Activated T-helper 1 cell treated with anti-CD3 and anti-CD28 coated beads, Interleukin-12 subunit alpha, Interleukin-12 subunit beta, Interleukin-2, Interleukin-4 antibody, amounts not matched to agents 30 ng/mL and 10 ng/mL and 1 ng/mL, durations not matched to agents 14 hours and 24 hours and 36 hours (primary cell): ENCODE results near the gene GRM5. TPM values are rescaled to one million over a fixed set of nuclear protein-coding genes. Genes with fewer than 3 reads are reported as not detected.

Experiments
- DNase-seq: peaks from one replicate; pipeline ENCODE4 v3.0.0; 2021; ENCODE audit warnings: low spot score
- H3K27ac Mint-ChIP-seq: one replicate; pipeline ENCODE4 v1.8.0; 2021; ENCODE audit warnings: mild to moderate bottlenecking, mixed read lengths
- H3K27me3 Mint-ChIP-seq: one replicate; pipeline ENCODE4 v1.8.0; 2022; ENCODE audit warnings: mild to moderate bottlenecking, moderate library complexity, mixed read lengths; ENCODE audit not compliant: insufficient read depth
- H3K36me3 Mint-ChIP-seq: one replicate; pipeline ENCODE4 v1.8.0; 2021; ENCODE audit warnings: low read depth, mixed read lengths
- H3K4me1 Mint-ChIP-seq: one replicate; pipeline ENCODE4 v1.8.0; 2021; ENCODE audit warnings: low read depth, mixed read lengths
- H3K4me3 Mint-ChIP-seq: one replicate; pipeline ENCODE4 v1.8.0; 2021; ENCODE audit warnings: mild to moderate bottlenecking, moderate library complexity, mixed read lengths
- H3K9me3 Mint-ChIP-seq: one replicate; pipeline ENCODE4 v1.8.0; 2021; ENCODE audit warnings: mixed read lengths
- intact Hi-C: fragments of 100-400 bp; cut with micrococcal nuclease; formaldehyde crosslinking; loops from one replicate; pipeline ENCODE4 v1.15.1; 2024
- total RNA-seq: library from RNA; stranded (reverse); gene quantifications from 2 replicates; pipeline ENCODE4 v1.2.3, GENCODE V29; 2022

GRM5 gene
- total RNA-seq, 1 donor from 2014 or later, result not detected

DNA sequence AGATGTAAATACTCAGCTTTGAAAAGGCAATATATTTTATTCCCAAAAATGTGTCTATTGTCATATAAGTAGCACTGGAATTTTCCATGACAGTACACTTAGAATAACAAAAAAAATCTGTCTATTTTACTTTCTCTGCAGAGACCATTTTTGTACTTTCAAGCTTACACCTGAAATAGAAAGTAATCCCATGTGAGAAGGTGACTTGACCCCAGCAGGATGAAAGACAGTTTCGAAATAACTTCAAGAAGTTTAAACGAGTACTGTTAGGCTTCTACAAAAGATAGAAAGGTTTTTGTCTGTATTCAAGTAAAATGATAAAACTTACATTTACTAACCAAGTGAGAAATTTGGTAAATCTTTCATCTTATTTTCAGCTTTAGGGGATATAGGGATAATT lies 468.4 kb downstream of the GRM5 start:
- no peak for DNase-seq
- no peaks in the 10 kb centered on the region for H3K36me3 Mint-ChIP-seq
- no peak overlapping the region for H3K27ac Mint-ChIP-seq
- intact Hi-C loops, result no loop called here
- no peaks in the 10 kb centered on the region for H3K27me3 Mint-ChIP-seq
- H3K4me1 Mint-ChIP-seq, result no peaks in the 10 kb centered on the region
- H3K4me3 Mint-ChIP-seq, result no peak overlapping the region
- no peaks in the 10 kb centered on the region for H3K9me3 Mint-ChIP-seq

DNA sequence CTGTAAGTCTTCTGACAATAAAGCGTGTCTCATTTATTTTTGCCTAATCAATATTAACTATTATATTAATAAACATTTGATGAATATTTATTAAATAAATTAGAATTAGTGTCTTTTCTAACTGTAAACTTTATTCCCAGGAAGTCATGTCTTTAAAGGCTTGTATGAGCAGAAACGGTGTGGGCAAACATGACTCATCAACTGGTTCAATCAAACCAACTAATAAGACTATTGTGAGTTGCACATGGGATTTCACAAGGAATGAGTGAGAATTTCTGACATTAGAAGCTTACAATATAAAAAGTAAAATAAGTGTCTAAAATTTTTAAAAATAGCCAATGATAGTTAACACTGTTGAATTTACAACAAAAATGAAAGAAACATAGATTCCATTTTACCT lies 469.0 kb downstream of the GRM5 start:
- H3K36me3 Mint-ChIP-seq, result no peaks in the 10 kb centered on the region
- H3K4me3 Mint-ChIP-seq, result no peak overlapping the region
- intact Hi-C loops, result no loop called here
- H3K27ac Mint-ChIP-seq, result no peak overlapping the region
- H3K9me3 Mint-ChIP-seq, result no peaks in the 10 kb centered on the region
- no peaks in the 10 kb centered on the region for H3K4me1 Mint-ChIP-seq
- DNase-seq, result no peak
- H3K27me3 Mint-ChIP-seq, result no peaks in the 10 kb centered on the region

DNA sequence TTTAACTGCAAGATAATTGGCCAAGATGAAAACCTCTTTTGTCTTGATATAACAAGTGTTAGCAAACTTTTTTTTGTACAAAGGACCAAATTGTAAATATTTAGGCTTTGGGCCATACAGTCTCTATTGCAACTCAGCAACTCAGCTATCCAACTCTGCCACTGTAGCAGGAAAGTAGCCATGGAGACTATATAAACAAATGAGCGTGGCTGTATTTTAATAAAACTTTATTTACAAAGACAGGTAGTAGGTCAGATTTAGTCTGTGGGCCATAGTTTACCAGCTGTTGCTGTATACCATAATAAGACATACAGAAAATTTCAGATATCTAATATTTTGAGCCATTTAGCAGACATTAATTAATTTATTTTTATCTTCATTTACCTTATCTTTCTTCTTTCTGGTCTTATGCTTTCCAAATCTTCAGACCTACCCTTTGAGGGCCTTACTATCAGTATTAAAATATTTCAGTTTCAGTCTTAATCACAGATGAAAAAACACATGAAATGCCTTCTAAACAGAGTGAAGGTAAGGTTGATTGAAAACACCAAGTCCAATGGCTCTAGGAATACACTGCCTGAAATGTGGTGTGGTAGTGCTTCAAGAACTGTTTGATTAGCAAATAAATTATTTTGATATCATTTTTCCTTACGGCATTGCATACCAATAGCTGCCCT lies 471.4 kb downstream of the GRM5 start:
- Mint-ChIP-seq H3K36me3 (no peaks in the 10 kb centered on the region), H3K9me3 (no peaks in the 10 kb centered on the region), H3K4me3 (no peak overlapping the region), H3K4me1 (no peaks in the 10 kb centered on the region), H3K27me3 (no peaks in the 10 kb centered on the region), H3K27ac (no peak overlapping the region)
- intact Hi-C loops, result no loop called here
- DNase-seq, result no peak

DNA sequence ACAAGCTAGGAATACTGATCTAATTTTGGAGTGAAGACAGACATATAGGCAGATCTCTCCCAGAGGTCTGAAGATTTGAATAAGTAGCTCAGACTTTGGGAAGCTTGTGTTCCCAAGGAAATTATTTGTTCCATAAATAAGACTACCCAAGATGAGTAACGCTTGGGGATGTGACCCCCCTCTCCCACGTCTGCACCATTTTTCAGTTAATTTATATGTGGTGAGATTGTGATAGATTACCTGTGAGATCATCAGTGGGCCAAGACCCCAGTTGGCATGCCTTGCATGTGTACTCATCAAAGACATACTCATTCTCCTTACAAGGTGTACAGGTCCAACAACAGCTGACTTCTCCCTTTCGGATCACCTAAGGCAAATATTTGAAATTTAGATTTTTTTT lies 475.4 kb downstream of the GRM5 start:
- no peak for DNase-seq
- H3K9me3 Mint-ChIP-seq, result no peaks in the 10 kb centered on the region
- H3K27me3 Mint-ChIP-seq, result no peaks in the 10 kb centered on the region
- intact Hi-C loops, result no loop called here
- H3K4me3 Mint-ChIP-seq, result no peak overlapping the region
- H3K27ac Mint-ChIP-seq, result no peak overlapping the region
- H3K4me1 Mint-ChIP-seq, result no peaks in the 10 kb centered on the region
- H3K36me3 Mint-ChIP-seq, result no peaks in the 10 kb centered on the region

DNA sequence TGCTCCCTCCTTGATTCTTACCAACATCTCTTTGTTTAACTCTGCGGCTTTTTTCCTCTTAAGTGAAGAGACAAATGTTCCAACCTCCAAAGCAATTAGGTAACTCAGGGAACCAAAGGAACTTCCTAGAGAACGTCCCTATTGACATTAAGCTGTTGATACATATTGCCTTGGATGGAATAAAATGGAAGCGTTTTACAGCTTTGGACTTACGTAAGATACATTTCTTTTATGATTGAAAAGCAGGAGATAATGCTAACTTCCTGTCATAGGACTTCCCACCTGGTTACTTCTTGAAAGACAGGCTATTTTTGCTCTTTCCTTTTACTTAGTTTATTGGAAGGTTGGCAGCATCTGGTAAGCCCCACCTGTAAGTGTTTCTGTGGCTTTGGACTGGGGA lies 482.5 kb downstream of the GRM5 start:
- Mint-ChIP-seq H3K36me3 (no peaks in the 10 kb centered on the region), H3K4me1 (no peaks in the 10 kb centered on the region), H3K27ac (no peak overlapping the region), H3K27me3 (peaks cover 3% of the 10 kb centered on the region), H3K4me3 (no peak overlapping the region), H3K9me3 (no peaks in the 10 kb centered on the region)
- intact Hi-C loops, result no loop called here
- DNase-seq, result no peak

DNA sequence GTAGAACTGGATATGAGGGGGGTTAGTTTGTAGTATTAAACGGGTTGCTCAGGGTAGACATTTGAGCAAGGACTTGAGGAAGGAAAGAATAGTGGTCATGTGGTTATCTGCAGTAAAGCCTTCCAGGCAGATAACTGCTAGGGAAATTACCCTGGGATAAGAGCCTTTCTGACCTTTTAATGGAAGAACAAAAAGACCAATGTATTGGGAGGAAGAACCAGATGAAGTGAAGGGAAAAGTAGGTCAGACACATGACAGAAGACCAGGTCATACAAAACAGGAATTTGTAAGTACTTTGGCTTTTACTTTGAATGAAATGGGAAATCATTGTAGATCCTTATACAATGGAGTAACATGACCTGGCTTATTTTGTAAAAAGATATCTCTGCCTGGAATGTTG lies 486.3 kb downstream of the GRM5 start:
- no peaks in the 10 kb centered on the region for H3K4me1 Mint-ChIP-seq
- H3K4me3 Mint-ChIP-seq, result no peak overlapping the region
- peaks cover 2% of the 10 kb centered on the region for H3K27me3 Mint-ChIP-seq
- H3K36me3 Mint-ChIP-seq, result no peaks in the 10 kb centered on the region
- intact Hi-C loops, result no loop called here
- DNase-seq, result no peak
- no peaks in the 10 kb centered on the region for H3K9me3 Mint-ChIP-seq
- no peak overlapping the region for H3K27ac Mint-ChIP-seq

DNA sequence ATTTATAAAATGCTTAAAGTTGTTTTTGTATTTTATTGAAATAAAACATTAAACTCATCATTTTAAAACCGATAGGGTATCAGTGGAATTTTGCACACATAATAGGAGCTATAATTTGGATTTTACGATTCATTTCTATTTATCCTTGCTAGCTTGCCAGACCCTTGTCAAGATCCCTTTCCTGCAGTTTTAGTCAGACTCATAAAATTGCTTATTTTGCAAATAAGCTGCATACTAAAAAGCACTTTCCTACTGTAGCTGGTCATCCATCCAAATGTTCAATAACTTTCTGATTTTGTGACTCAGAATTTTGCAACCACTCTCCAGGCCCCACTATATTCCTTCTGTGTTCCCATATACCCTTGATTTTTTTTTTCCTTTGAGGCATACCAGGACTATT lies 489.0 kb downstream of the GRM5 start:
- no peak overlapping the region for H3K27ac Mint-ChIP-seq
- no peaks in the 10 kb centered on the region for H3K36me3 Mint-ChIP-seq
- no peaks in the 10 kb centered on the region for H3K27me3 Mint-ChIP-seq
- no peak overlapping the region for H3K4me3 Mint-ChIP-seq
- DNase-seq, result no peak
- no peaks in the 10 kb centered on the region for H3K9me3 Mint-ChIP-seq
- intact Hi-C loops, result no loop called here
- no peaks in the 10 kb centered on the region for H3K4me1 Mint-ChIP-seq

DNA sequence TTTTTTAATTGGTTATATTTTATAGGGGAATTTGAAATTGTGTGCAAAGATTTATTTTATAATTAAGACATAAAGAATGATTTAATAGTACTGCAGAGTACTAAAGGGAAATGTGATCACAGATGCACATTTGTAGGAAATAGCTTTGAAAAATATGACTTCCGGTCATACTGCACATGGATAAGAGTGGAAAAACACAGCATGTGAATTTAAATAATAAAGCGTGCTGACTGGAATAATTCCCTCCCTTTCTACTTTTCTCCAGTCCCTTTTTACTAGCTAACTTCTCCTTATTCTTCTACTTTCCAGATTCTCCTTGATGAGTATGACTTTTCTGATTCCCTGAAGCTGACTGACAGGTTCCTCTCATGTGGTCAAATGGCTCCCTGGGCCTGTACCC lies 489.9 kb downstream of the GRM5 start:
- intact Hi-C loops, result no loop called here
- Mint-ChIP-seq H3K27ac (no peak overlapping the region), H3K36me3 (no peaks in the 10 kb centered on the region), H3K4me3 (no peak overlapping the region), H3K27me3 (no peaks in the 10 kb centered on the region), H3K4me1 (no peaks in the 10 kb centered on the region), H3K9me3 (no peaks in the 10 kb centered on the region)
- no peak for DNase-seq

DNA sequence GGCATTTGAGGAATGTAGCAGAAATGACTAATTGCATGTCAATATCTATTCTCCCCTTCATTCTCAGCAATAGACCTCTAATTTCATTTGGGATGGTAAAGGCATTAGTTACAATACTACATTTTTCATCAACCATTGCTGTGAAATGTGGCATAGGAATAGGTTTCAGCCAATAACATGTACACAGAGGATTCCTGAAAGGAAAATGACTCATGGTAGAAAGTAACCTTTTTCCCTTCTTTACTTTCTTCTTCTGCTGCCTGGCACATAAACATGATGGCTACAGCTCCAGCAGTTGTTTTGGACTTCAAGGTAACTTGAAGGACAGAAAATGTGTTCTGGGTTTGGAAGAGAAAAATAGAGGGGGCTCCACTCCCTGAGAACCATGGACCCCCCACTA lies 496.4 kb downstream of the GRM5 start:
- Mint-ChIP-seq H3K4me3 (no peak overlapping the region), H3K4me1 (no peaks in the 10 kb centered on the region), H3K9me3 (no peaks in the 10 kb centered on the region), H3K36me3 (no peaks in the 10 kb centered on the region), H3K27ac (no peak overlapping the region), H3K27me3 (peaks cover 2% of the 10 kb centered on the region)
- DNase-seq, result no peak
- intact Hi-C loops, result no loop called here

DNA sequence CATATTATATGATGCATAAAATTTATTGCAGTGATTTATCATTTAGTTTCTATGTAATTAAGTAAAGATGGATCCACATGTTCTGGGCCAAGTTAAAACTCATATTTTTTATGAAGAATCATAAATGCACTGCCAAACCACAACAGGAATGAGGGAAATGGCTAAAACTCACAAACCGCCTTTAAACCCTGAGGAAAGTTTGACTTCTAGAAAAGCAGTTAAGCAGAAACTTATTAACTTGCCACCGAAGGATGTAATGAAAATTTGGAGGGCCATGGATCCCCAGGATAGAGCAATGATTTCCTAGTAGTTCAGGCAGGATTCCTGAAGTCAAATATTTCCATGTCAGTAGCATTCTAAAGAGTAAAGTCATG lies 510.0 kb downstream of the GRM5 start:
- no peak overlapping the region for H3K4me3 Mint-ChIP-seq
- H3K27ac Mint-ChIP-seq, result no peak overlapping the region
- H3K27me3 Mint-ChIP-seq, result peaks cover 3% of the 10 kb centered on the region

DNA sequence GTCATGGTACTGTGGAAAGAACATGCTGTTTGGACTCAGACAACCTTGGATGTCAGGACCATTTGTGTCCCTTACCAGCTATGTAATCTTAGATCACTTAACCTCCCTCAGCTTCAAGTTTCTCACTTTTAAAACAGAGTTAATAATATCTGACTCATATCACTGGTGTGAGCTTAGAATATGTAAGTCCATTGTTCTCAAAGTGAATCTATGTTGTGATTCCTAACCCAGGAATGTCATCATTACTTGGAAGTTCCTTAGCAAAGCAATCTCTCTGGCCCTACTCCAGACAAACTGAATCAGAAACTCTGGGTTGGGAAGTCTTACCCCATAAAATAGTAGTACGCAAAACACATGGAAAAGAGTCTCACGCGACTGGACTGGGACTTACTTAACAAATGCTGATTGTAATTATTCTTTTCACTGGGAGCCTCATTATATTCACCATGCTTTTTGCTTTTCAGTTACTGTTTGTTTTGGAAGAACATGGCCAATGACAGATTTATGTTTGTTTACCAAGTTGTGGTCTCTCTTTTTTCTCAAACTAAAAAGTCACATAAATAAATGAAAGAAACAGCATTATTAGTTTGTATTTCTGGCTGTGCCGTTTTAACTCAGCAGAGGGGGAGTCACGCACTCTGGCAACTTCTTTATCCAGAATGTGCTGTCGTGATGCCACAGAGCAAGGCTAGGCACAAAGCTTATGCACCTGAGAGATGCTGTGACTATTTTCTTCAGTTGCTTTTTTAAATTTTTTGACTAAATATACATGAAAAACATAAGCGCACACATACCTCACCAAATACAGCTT lies 510.6 kb downstream of the GRM5 start:
- H3K27ac Mint-ChIP-seq, result no peak overlapping the region
- H3K4me1 Mint-ChIP-seq, result peaks cover 5% of the 10 kb centered on the region
- no peak for DNase-seq
- no peaks in the 10 kb centered on the region for H3K9me3 Mint-ChIP-seq
- H3K4me3 Mint-ChIP-seq, result no peak overlapping the region
- H3K36me3 Mint-ChIP-seq, result no peaks in the 10 kb centered on the region
- intact Hi-C loops, result no loop called here
- peaks cover 5% of the 10 kb centered on the region for H3K27me3 Mint-ChIP-seq

More for the DNA sequence above, 510.0 kb downstream of the GRM5 start:
- Mint-ChIP-seq H3K9me3 (no peaks in the 10 kb centered on the region), H3K36me3 (no peaks in the 10 kb centered on the region), H3K4me1 (peaks cover 5% of the 10 kb centered on the region)
- no peak for DNase-seq
- intact Hi-C loops, result no loop called here

DNA sequence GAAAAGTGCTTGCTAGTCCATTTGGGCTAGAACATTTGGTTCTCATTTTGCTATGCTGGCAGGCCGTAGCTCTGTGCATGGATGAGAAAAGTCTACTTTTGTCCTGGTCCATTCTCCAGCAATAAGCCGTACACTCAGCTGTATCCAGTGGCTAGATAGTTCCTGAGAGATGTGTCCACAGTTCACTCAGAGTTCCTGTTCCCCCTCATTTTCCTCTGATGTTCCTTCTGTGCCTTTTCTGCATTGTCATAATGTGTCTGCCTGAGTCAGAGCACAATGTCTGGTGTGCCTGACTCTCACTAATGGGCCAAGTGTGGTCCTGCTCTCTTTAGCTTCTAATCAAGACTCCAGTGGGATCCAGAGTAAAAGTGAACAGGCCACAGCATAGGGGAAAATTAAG lies 512.6 kb downstream of the GRM5 start:
- Mint-ChIP-seq H3K9me3 (no peaks in the 10 kb centered on the region), H3K4me3 (no peak overlapping the region), H3K27ac (no peak overlapping the region), H3K27me3 (peaks cover 8% of the 10 kb centered on the region), H3K4me1 (peaks cover 5% of the 10 kb centered on the region), H3K36me3 (no peaks in the 10 kb centered on the region)
- no peak for DNase-seq
- intact Hi-C loops, result loop anchor here (2.0 kb wide), 1 partner anchor 334 kb away; no protein-coding TSS in a partner anchor

DNA sequence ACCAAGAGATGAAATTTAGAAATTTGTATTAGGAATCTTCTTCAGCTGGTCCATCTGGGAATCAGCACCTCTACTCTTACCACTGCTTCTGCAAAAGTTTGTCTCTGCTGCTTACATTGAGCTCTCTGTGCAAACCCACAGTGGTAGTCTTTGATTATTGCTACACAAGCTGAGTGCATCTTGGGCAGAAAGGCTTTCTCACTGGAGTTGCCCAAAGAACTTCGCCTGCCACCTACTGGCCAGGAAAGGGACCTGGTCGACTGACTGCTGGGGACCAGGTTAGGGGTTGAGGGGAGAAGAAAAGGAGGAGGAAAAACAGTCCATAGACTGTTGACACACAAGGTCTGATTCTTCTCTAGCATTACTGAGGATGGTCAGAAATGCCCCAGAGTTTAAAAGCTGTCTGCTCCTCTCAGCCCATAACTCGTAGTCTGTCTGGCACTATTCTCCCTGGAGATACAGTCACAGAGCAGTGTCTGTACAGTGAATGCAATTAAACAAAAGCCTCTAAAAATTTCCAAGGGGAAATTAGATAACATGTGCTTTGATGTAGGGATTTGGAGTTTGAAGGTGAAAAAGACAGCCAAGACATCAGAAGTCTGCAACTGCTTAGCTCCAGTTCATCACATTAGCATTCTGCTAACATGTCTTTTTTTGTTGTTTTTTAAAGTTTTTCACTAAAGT lies 513.3 kb downstream of the GRM5 start:
- Mint-ChIP-seq H3K9me3 (no peaks in the 10 kb centered on the region), H3K4me3 (no peak overlapping the region), H3K36me3 (no peaks in the 10 kb centered on the region), H3K27me3 (peaks cover 8% of the 10 kb centered on the region), H3K4me1 (peaks cover 5% of the 10 kb centered on the region), H3K27ac (no peak overlapping the region)
- peak; percentile 37 for DNase-seq
- intact Hi-C loops, result loop anchor here (1.0 to 2.0 kb wide), 2 partner anchors 334 to 536 kb away; no protein-coding TSS in a partner anchor
